AG20443 (cell line): ENCODE results near the gene EEF2KMT.
"Not testable (repeated sequence)": the region's sequence is repeated elsewhere in the genome, so short reads cannot be mapped to it uniquely, and the experiment has no call there.

Experiments used
- DNase-seq: peaks from one replicate; pipeline ENCODE4 v3.0.0; 2012; ENCODE audit warnings: low spot score, mixed read lengths

EEF2KMT gene

DNA sequence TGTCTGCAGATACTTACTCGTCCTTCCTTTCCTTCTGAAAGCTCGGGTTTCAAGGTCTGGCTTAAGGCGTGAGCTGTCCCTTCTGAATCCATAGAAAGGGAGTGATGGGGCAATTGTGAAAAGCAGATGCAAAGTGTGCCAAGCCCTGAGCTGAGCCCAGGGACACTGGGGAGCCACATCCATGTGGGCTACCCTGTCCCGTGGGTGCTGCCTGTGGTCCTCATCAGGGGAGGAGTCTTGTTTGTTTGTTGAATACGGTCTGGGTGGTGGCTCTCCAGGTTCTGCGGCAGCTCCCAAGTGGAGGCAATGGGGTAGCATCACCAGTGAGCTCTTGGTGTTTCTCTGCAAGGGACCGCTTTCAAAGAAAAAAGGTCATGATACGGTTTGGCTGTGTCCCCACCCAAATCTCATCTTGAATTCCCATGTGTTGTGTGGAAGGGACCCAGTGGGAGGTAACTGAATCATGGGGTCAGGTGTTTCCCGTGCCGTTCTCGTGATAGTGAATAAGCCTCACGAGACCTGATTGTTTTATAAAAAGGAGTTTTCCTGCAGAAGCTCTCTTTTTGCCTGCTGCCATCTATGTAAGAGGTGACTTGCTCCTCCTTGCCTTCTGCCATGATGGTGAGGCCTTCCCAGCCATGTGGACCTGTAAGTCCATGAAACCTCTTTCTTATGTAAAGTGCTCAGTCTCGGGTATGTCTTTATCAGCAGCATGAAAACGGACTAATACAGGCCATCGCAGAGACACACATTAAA is 27.0 kb downstream of the EEF2KMT start:
- no peak for DNase-seq

DNA sequence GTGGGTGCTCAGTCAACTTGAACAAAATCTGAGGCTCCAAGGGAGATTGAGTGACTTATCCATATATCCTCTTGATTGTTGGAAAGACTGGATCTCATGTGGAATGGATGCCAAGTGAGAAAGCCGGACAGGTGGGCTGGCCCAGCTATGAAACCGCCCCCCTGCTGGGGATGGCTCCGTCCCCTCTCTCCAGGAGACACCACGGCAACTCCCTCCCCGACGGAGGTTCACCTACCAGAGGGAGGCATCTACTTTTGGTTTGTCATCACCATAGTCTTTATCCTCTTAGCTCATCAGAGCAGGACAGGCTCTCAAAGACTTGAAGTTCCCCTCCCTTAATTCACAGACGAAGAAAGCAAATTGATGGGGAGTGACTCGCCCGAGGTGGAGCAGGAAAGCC is 27.7 kb downstream of the EEF2KMT start:
- DNase-seq: no peak

- no peak for DNase-seq
Measured at GRCh38 chr16:5069048-5069447, 28.5 kb downstream of the EEF2KMT start.

DNA sequence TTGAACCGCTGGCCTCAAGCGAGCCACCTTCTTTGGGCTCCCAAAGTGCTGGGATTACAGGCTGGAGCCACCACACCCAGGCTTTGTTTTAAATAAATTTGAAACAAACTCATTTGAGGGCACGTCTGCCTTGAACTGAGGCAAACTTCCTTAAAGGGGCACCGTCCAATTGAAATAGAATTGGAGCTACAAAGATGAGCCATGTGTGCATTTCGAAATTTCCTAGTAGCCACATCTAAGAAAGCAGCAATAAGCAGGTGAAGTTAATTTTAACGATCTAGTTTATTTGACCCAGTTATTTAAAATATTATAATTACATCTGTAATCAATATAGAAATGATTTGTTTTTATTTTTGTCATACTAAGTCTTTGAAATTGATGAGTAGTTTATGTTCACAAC is 31.1 kb downstream of the EEF2KMT start:
- no peak for DNase-seq

- no peak for DNase-seq
Measured at GRCh38 chr16:5065813-5066212, 31.8 kb downstream of the EEF2KMT start, which contains the start of gene C16orf89. C16orf89 (minus strand) TSS chr16:5065956; CDS start chr16:5065908, 48 bp downstream.

GRCh38 chr16:5065326-5065725 is 32.3 kb downstream of the EEF2KMT start:
- no peak for DNase-seq

- no peak for DNase-seq
Measured at GRCh38 chr16:5064915-5065314, 32.7 kb downstream of the EEF2KMT start.

DNA sequence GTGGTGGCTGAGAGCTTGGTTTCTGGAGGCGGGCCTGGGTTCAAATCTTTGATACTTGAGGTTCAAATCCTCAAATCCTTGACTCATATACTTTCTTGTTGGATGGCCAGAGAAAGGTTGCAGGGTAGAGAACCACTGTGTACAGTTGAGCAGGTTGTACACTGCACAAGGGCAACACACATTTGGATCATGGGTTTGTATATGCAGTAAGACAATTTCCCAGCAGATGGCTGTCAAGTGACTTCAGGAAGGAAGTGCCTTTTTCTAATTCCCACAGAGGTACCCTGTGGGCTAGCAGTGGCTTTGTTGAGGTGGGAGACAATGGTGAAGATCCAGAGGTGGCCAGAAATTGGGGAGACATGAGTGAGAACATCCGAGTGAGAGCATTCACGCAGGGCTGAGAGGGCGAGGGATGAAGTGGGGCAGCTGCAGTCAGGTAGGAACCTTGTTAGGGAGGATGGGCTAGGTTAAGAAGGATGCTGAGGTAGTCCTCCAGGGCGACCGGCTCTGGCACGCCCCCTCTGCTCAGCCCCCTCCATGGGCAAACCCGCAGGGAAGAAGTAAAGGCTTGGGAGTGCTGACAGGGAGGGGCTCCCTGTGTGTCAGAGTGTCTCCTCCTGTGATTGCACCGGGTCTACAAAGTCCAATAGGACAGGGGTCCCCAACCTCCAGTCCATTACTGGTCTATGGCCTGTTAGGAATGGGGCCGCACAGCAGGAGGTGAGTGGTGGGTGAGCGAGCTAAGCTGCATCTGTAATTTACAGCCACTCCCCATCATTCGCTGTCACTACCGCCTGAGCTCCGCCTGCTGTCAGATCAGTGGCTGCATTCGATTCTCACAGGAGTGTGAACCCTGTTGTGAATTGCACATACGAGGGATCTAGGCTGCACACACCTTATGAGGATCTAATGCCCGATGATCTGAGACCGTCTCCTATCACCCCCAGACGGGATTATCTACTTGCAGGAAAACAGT is 34.5 kb downstream of the EEF2KMT start:
- no peak for DNase-seq

- DNase-seq: no peak
Measured at GRCh38 chr16:5062051-5062450, 35.5 kb downstream of the EEF2KMT start.

- no peak for DNase-seq
Measured at GRCh38 chr16:5060073-5060641, 37.4 kb downstream of the EEF2KMT start.

GRCh38 chr16:5059386-5060072 is 38.1 kb downstream of the EEF2KMT start:
- no peak for DNase-seq

DNA sequence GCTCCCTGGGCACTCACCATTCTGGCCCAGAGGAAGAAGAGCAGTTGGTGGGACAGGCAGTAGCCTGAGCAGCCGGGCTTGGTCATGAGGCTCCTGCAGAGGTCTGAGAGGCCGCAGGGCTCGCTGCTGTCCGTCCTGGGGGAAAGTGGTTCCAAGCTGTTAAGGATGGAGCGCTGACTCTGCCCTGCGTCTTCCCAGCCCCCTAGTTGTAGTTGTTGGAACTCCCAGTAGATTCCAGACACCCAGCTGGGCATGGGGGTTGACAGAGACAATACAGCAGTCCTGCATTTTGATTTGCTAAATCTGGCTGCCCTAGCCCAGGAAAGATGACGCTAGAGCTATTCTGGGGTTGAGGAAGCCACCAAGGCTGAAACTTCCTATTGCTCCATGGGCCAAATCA is 39.1 kb downstream of the EEF2KMT start:
- DNase-seq: peak; percentile 27

DNA sequence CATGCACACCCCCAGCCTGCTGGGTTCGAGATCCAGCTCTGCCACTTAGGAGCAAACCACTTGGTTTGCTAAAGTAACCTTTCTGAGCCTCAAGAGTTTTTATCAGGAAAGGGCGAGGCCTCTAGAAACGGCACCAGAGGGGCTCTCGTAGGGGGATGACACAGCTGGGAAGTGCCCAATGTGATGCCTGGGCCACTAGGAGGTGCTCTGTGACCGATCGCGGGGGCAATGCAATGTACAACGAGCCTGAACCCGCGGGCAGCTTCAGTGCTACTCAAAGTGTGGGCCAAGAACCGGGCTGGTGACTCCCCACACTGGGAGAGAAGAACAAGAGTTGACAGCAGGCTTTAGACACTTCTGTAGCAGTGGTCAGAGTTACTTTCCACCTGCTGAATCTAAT is 41.2 kb downstream of the EEF2KMT start:
- peak; percentile 59 for DNase-seq

DNA sequence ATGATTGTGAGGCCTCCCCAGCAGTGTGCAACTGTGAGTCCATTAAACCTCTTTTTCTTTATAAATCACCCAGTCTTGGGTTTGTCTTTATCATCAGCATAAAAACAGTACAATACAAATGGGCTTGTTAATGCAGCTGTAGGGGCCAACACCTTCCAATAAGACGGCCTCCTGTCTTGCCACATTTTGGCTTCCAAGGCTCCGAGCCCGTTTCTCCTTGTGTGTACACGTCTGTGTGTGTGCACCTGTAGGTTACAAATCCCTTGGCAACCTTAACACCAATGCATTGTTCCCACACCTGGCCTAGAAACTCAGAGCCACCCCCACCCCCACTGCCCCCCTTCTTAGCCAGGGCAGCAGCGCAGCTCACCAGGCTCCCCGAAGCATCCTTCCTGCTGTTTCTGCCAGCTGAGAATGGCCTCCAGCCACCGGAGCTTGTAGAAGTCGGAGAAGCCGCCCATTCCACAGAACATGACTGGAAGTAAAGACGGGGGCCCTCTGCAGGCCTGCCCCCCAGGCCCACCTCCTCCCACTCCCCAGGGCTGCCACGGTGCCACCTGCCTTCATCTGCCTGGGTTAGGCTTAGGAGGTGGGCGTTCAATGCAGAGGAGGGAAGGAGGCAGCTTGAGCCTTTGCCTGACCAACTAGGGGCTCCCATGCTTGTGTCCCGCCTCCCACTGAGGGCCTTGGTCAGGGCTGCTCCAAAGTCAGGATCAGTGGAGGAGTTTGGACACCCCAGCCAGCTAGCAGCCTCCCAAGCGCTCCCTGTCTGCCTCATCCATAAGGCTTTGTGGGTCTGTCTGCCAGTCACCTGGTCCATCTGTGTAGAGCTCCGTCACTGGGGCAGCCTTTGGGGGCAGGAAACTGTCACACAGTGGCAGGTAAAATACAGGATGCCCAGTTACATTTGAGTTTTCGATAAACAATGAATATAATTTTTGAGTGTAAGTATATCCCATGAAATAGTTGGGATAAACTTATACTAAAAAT is 42.4 kb downstream of the EEF2KMT start:
- no peak for DNase-seq

DNA sequence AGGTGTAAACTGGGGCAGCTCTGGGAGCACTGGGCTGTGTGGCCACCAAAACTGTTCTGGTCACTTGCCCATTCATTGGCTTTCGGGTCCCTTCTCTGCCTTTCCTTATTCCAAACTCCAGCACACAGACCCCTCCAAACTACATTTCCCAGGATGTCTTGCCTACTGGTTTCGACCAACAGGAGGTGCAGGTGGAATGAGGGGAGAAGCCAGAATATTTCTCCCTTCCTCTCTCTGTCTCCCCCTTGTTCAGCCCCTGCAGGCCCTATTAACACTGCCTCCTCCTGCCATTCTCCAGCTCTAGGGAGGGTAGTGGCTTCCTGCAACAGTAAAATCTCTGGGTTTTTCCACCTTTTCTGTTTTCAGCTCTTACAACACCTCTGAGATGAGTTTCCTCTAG is 50.7 kb downstream of the EEF2KMT start:
- DNase-seq: no peak

GRCh38 chr16:5045499-5046115 is 52.0 kb downstream of the EEF2KMT start:
- no peak for DNase-seq

- DNase-seq: not testable (repeated sequence)
Measured at GRCh38 chr16:5044581-5044980, 53.0 kb downstream of the EEF2KMT start.

GRCh38 chr16:5044011-5044540 is 53.5 kb downstream of the EEF2KMT start:
- DNase-seq: no peak

GRCh38 chr16:5042574-5043171 is 54.9 kb downstream of the EEF2KMT start:
- no peak for DNase-seq
